Stomach (tissue), 9 donors: ENCODE measurements around the gene APBA1. TPM values are rescaled to one million over a fixed set of nuclear protein-coding genes. Genes with fewer than 3 reads are reported as not detected.

ENCODE experiments used
- DNase-seq, 2 donors: peaks; one replicate each; pipeline versions ENCODE4 v3.0.0 to v3.0.0-alpha.2; 2013 to 2019
- H3K27ac ChIP-seq, 5 donors: fragments of 200-600 bp in 4 of 5; sonication (generic) in 4 of 5; one replicate each; pipeline ENCODE4 v1.5.1; 2013 to 2019; ENCODE audit warnings: mild to moderate bottlenecking in 1 of 5, moderate library complexity in 1 of 5
- H3K27me3 ChIP-seq, 3 donors: fragments of 200-600 bp; sonication (generic); one replicate each; pipeline ENCODE4 v1.5.1; 2017 to 2019; ENCODE audit warnings: mixed run types in 1 of 3
- H3K36me3 ChIP-seq, 4 donors: fragments of 200-600 bp; sonication (generic); 1 replicate in 3 of 4; 2 replicates in 1 of 4; pipeline ENCODE4 v1.5.1; 2016 to 2019
- H3K4me1 ChIP-seq, 4 donors: fragments of 200-600 bp; sonication (generic); one replicate each; pipeline ENCODE4 v1.5.1; 2016 to 2019
- H3K4me3 ChIP-seq, 4 donors: fragments of 200-600 bp; sonication (generic) in 3 of 4; one replicate each; pipeline ENCODE4 v1.5.1; 2016 to 2019; ENCODE audit warnings: mild to moderate bottlenecking in 1 of 4
- H3K9me3 ChIP-seq, 4 donors: fragments of 200-600 bp; sonication (generic); one replicate each; pipeline ENCODE4 v1.5.1; 2016 to 2019
- EP300 ChIP-seq: sonication (generic); formaldehyde crosslinking; IDR thresholded peaks from one replicate; pipeline ENCODE4 v1.6.1; 2017; ENCODE audit warnings: antibody characterized with exemption
- POLR2A ChIP-seq, 4 donors: fragments of 450-650 bp; IDR thresholded peaks; one replicate each; pipeline ENCODE4 v1.6.1; 2016; ENCODE audit warnings: antibody characterized with exemption in 4 of 4, control low read depth in 2 of 4, mild to moderate bottlenecking in 1 of 4, moderate library complexity in 1 of 4
- POLR2AphosphoS5 ChIP-seq, 3 donors: sonication (generic); formaldehyde crosslinking; IDR thresholded peaks; one replicate each; pipeline ENCODE4 v1.6.1; 2016; ENCODE audit warnings: antibody characterized with exemption in 3 of 3
- WGBS, 5 donors: extraction: QIAGEN DNeasy Blood & Tissue Kit in 3 of 5; methylation state at CpG; one replicate each; pipeline versions ENCODE4 v1.1.5 to v1.1.7; 2013 to 2018; 5-methylcytosine and 5-hydroxymethylcytosine counted together
- intact Hi-C: fragments of 100-400 bp; cut with DNase I; formaldehyde crosslinking; loops from one replicate; pipeline ENCODE4 v1.15.1; 2023; ENCODE audit warnings: low total_unique reads
- polyA plus RNA-seq, 3 donors: library from polyadenylated mRNA; stranded (reverse); fragments of 200-250 nt; gene quantifications; one replicate each; pipeline ENCODE4 v1.2.3, GENCODE V29; 2013
- total RNA-seq, 5 donors: library from RNA; depleted of rRNA; stranded (reverse); fragments of >200 nt; gene quantifications; one replicate each; pipeline versions ENCODE4 v1.1.0 to v1.2.3, GENCODE V29; 2014 to 2016
- TF ChIP-seq, protein P1 (sequence below), 7 experiments: fragments of 450-650 bp in 4 of 7; fragments of 200-600 bp in 3 of 7; sonication (generic) in 3 of 7; IDR thresholded peaks; one replicate each; pipeline ENCODE4 v1.5.1; 2016 to 2019; ENCODE audit warnings: antibody characterized with exemption in 7 of 7, control low read depth in 2 of 7, mild to moderate bottlenecking in 1 of 7
- donor health status: healthy with polysubstance abuse.
- donor health status: Bipolar disorder and iron deficiency.
- donor health status: healthy.

The APBA1 gene
- total and polyA plus RNA-seq, 8 donors = 0.50 to 14.2 (median 3.2) TPM

DNA sequence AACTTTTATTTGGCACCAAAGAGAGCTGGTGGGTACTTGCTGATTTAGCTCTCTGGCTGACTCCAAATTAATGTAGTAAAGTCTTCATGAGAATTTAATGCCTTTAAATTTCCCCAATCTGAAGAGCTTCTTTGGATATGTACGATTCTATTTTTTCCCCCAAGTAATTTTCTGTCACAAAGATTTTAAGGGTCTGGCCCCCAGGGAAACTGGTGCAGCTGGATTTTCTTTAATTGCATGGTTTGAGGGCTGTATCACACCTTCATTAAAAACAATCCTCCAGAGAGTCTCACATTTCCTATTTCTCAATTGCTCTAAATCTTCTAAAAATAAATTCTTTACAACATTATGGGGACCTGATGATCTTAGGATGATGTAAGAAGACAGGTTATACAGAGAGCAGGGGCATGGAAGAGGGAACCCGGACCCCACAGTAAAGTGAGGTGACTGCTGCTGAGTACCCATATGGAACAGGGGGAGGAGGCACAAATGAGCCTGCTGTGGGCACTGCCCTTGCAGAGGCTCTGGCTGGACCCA lies 188.2 kb downstream of the APBA1 start:
- Histone ChIP-seq H3K4me1 (no peaks in the 10 kb centered on the region), H3K27ac (no peak overlapping the region), H3K4me3 (no peak overlapping the region), H3K27me3 (no peaks in the 10 kb centered on the region), H3K36me3 (no peaks in the 10 kb centered on the region), H3K9me3 (no peaks in the 10 kb centered on the region)
- 75 to 89% (median 85%) methylated on average over 2 of the region's 2 CpGs for WGBS, 5 donors
- intact Hi-C loops = no loop called here
- DNase-seq = no peak
- TF ChIP-seq, protein P1, sequence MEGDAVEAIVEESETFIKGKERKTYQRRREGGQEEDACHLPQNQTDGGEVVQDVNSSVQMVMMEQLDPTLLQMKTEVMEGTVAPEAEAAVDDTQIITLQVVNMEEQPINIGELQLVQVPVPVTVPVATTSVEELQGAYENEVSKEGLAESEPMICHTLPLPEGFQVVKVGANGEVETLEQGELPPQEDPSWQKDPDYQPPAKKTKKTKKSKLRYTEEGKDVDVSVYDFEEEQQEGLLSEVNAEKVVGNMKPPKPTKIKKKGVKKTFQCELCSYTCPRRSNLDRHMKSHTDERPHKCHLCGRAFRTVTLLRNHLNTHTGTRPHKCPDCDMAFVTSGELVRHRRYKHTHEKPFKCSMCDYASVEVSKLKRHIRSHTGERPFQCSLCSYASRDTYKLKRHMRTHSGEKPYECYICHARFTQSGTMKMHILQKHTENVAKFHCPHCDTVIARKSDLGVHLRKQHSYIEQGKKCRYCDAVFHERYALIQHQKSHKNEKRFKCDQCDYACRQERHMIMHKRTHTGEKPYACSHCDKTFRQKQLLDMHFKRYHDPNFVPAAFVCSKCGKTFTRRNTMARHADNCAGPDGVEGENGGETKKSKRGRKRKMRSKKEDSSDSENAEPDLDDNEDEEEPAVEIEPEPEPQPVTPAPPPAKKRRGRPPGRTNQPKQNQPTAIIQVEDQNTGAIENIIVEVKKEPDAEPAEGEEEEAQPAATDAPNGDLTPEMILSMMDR (IDR thresholded peaks at IDR 0.05) = no peak
- TF ChIP-seq POLR2AphosphoS5 (IDR thresholded peaks at IDR 0.05) (no peak), EP300 (no peak), POLR2A (IDR thresholded peaks at IDR 0.05) (no peak)

DNA sequence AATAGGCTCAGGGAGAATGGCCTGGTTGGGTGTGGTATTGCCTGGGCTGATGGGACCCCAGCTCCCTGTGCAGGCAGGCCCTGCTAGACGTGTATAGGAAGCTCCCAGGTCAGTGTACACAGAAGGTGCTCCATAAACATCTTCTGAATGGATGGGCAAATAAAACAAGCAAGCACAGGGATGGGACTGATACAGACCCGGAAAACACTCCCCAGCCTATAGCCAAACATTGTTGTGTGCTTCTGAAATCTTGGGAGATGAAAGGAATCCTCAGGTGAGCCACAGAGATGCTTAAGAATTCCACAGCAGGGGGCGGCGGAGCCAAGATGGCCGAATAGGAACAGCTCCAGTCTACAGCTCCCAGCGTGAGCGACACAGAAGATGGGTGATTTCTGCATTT lies 195.4 kb downstream of the APBA1 start:
- Histone ChIP-seq H3K27ac (no peak overlapping the region), H3K4me1 (peaks cover 0 to 6% (median 0%) of the 10 kb centered on the region in 4 donors), H3K36me3 (no peaks in the 10 kb centered on the region), H3K4me3 (no peak overlapping the region), H3K9me3 (no peaks in the 10 kb centered on the region), H3K27me3 (no peaks in the 10 kb centered on the region)
- TF ChIP-seq POLR2AphosphoS5 (IDR thresholded peaks at IDR 0.05) (no peak), POLR2A (IDR thresholded peaks at IDR 0.05) (no peak), EP300 (no peak)
- TF ChIP-seq, protein P1 (IDR thresholded peaks at IDR 0.05) = no peak
- no peak for DNase-seq
- 72 to 81% (median 75%) methylated on average over 7 of the region's 7 CpGs for WGBS, 5 donors
- intact Hi-C loops = no loop called here

DNA sequence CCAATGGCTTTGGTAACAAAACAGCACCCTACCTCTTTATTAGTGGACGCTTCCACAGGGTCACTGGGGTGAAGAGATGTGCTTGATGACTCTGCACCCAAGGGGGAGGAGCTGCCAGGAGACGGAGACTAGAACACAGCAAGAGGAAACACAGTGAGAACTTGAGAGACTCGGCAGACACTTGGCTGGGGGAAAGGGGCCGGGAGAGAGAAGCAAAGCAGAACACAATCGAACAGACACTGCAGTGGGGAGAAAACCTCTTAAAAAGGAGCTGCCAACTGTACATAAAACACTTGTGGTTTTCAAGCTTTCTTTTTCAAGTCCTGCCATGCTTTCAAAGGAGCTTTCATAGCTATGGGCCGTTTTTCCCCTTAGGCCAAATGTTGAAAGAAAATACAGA lies 196.2 kb downstream of the APBA1 start:
- intact Hi-C loops = no loop called here
- peak in 1 of 2 donors; percentile 48 for DNase-seq
- no peaks in the 10 kb centered on the region for H3K36me3 ChIP-seq
- TF ChIP-seq EP300 (no peak), POLR2A (IDR thresholded peaks at IDR 0.05) (no peak), POLR2AphosphoS5 (IDR thresholded peaks at IDR 0.05) (no peak)
- TF ChIP-seq, protein P1 (IDR thresholded peaks at IDR 0.05) = no peak
- 63 to 86% (median 73%) methylated on average over 6 of the region's 6 CpGs for WGBS, 5 donors
- H3K27me3 ChIP-seq = no peaks in the 10 kb centered on the region
- H3K4me3 ChIP-seq = no peak overlapping the region
- no peak overlapping the region for H3K27ac ChIP-seq
- no peaks in the 10 kb centered on the region for H3K9me3 ChIP-seq
- H3K4me1 ChIP-seq = peaks cover 0 to 6% (median 1%) of the 10 kb centered on the region in 4 donors

DNA sequence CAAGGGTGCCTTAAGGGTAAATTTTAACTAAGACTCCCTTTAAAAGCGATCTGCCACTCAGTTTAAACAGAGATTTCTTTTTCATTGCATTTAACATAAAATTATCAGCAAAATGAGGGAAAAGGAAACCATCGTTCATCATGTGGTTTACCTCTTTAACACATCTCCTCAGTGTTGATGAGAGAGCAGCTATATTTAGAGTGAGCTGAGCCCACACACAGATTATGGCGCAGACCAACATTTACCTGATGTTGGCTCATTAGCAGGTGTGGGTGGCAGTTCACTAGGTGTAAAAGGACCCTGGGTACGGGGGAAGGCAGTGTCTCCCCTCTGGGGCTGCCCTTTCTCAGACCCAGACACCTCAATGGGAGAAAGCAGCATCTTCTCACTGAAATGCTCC lies 197.3 kb downstream of the APBA1 start:
- WGBS, 5 donors = 41 to 63% (median 57%) methylated on average over 4 of the region's 4 CpGs
- Histone ChIP-seq H3K36me3 (no peaks in the 10 kb centered on the region), H3K4me3 (no peak overlapping the region), H3K9me3 (no peaks in the 10 kb centered on the region), H3K4me1 (peaks cover 0 to 15% (median 3%) of the 10 kb centered on the region in 4 donors), H3K27me3 (no peaks in the 10 kb centered on the region), H3K27ac (no peak overlapping the region)
- peak in 1 of 2 donors; percentile 28 for DNase-seq
- no peak for TF ChIP-seq EP300
- no peak for TF ChIP-seq POLR2A (IDR thresholded peaks at IDR 0.05)
- TF ChIP-seq POLR2AphosphoS5 (IDR thresholded peaks at IDR 0.05) = no peak
- TF ChIP-seq, protein P1 (IDR thresholded peaks at IDR 0.05) = no peak
- intact Hi-C loops = no loop called here
